Measurements from ENCODE around the gene SNRNP40.

- TF ChIP-seq, protein P1, sequence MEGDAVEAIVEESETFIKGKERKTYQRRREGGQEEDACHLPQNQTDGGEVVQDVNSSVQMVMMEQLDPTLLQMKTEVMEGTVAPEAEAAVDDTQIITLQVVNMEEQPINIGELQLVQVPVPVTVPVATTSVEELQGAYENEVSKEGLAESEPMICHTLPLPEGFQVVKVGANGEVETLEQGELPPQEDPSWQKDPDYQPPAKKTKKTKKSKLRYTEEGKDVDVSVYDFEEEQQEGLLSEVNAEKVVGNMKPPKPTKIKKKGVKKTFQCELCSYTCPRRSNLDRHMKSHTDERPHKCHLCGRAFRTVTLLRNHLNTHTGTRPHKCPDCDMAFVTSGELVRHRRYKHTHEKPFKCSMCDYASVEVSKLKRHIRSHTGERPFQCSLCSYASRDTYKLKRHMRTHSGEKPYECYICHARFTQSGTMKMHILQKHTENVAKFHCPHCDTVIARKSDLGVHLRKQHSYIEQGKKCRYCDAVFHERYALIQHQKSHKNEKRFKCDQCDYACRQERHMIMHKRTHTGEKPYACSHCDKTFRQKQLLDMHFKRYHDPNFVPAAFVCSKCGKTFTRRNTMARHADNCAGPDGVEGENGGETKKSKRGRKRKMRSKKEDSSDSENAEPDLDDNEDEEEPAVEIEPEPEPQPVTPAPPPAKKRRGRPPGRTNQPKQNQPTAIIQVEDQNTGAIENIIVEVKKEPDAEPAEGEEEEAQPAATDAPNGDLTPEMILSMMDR (conservative IDR thresholded peaks at IDR 0.05; ENCODE audit: low read length) = no peak
- no peak for TF ChIP-seq EZH2phosphoT487 (IDR thresholded peaks at IDR 0.05; ENCODE audit: borderline replicate concordance, low read depth, low read length)
Observed at GRCh38 chr1:31266547-31266946, 30.0 kb downstream of the SNRNP40 start.

Data from OCI-LY7 (cell line).